ENCODE results near the gene PAIP1.

DNA sequence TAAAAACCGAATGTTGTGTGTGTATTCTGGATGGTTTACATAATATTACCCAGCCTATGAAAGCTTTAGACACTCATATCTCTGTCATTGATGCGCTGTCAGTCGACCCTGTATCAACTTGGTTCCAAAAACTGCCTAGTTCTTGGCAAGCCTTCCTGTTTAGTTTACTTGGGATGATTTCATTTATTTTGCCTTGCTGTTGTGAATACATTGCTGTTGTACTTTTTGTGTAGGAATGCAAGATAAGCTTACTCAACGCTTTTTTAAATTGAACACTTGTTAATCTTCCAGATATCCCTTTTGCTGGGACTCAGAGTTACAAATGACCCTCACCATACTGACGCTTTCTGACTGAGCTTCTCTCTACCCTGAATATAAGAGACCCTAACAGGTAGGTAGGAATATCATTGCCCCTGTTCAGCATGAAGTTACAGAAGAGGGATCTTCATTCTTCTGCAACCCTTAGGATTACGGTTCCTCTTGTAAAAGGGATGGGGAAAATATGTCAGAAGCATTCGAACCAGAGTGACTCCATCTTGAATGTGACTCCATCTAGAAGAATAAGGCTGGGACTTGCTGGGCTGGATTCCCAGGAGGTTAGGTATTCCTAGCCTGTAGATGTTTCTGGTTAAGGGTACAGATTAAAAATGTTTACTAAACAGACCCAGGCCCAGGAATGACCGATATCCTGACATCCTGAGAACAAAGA, 13.7 kb upstream of the PAIP1 start:
- TF ChIP-seq POLR2AphosphoS5 (IDR thresholded peaks at IDR 0.05; ENCODE audit: low read depth, low read length), result no peak
- TF ChIP-seq POLR2A (IDR thresholded peaks at IDR 0.05; ENCODE audit: low read depth, low read length), result no peak

Measured in GM12892 (cell line).